H1 (cell line): ENCODE data around the gene ELF4. TPM values are rescaled to one million over a fixed set of nuclear protein-coding genes. Genes with fewer than 3 reads are reported as not detected.

Source experiments
- CTCF ChIA-PET: fragments of 300-600 bp; sonication (Branson Sonifier 250); formaldehyde crosslinking; loops from one replicate; lab custom pipeline; 2021; ENCODE audit not compliant: partially characterized antibody; lab: Charles Lee
- POLR2A ChIA-PET: fragments of 300-600 bp; sonication (Branson Sonifier 250); formaldehyde crosslinking; loops from one replicate; lab custom pipeline; 2021; ENCODE audit warnings: inconsistent platforms; ENCODE audit not compliant: partially characterized antibody; lab: Charles Lee
- DNase-seq, 2 experiments: peaks; one replicate each; pipeline versions ENCODE4 v3.0.0 to v3.0.0-alpha.2; 2010 to 2022; ENCODE audit warnings: low spot score in 2 of 2, low read depth in 1 of 2, mixed read lengths in 1 of 2
- FAIRE-seq: peaks from 2 replicates; lab custom pipeline; 2011; peaks lifted over from hg19 to GRCh38; lab: Jason Lieb, UNC
- H2AFZ ChIP-seq: 2 replicates; pipeline ENCODE4 v1.8.1; 2012; ENCODE audit warnings: low read length, inconsistent platforms
- H2AK5ac ChIP-seq: 2 replicates; pipeline ENCODE4 v1.6.1; 2013; ENCODE audit warnings: low read depth, low read length
- H2BK120ac ChIP-seq: replicated peaks from 2 replicates; pipeline ENCODE3; 2013; ENCODE audit warnings: low read depth, low read length, inconsistent platforms
- H2BK12ac ChIP-seq: 2 replicates; pipeline ENCODE4 v1.6.1; 2013; ENCODE audit warnings: low read depth, low read length
- H2BK15ac ChIP-seq: 2 replicates; pipeline ENCODE4 v1.6.1; 2013; ENCODE audit warnings: low read length
- H2BK20ac ChIP-seq: 2 replicates; pipeline ENCODE4 v1.6.1; 2013; ENCODE audit warnings: low read length
- H2BK5ac ChIP-seq: 2 replicates; pipeline ENCODE4 v1.6.1; 2013; ENCODE audit warnings: low read depth, low read length
- H3K14ac ChIP-seq: 2 replicates; pipeline ENCODE4 v1.6.1; 2013; ENCODE audit warnings: inconsistent platforms; ENCODE audit not compliant: insufficient read length
- H3K18ac ChIP-seq: 2 replicates; pipeline ENCODE4 v1.6.1; 2013; ENCODE audit warnings: low read length; ENCODE audit errors: extremely low read depth
- H3K23ac ChIP-seq: 2 replicates; pipeline ENCODE4 v1.6.1; 2013; ENCODE audit warnings: inconsistent platforms; ENCODE audit not compliant: insufficient read length
- H3K23me2 ChIP-seq: 2 replicates; pipeline ENCODE4 v1.6.1; 2013; ENCODE audit warnings: low read depth, low read length
- H3K27ac ChIP-seq: 2 replicates; pipeline ENCODE4 v1.6.1; 2011; ENCODE audit warnings: low read depth, low read length, inconsistent platforms
- H3K27me3 ChIP-seq, 4 experiments: replicated peaks in 1 of 4; 1 replicate in 1 of 4; 2 replicates in 3 of 4; pipeline versions ENCODE4 v1.6.1 to v1.8.1; 2011 to 2013; ENCODE audit warnings: low read length in 3 of 4, mild to moderate bottlenecking in 3 of 4, inconsistent platforms in 2 of 4, mixed read lengths in 2 of 4, moderate library complexity in 1 of 4; ENCODE audit not compliant: control insufficient read depth in 3 of 4, insufficient read depth in 3 of 4; ENCODE audit errors: extremely low read depth in 1 of 4
- H3K36me3 ChIP-seq, 4 experiments: 2 replicates each; pipeline versions ENCODE4 v1.6.1 to v1.8.1; 2011 to 2013; ENCODE audit warnings: mild to moderate bottlenecking in 4 of 4, low read length in 3 of 4, moderate library complexity in 2 of 4, control low read depth in 1 of 4, inconsistent platforms in 1 of 4; ENCODE audit not compliant: insufficient read depth in 4 of 4, control insufficient read depth in 2 of 4
- H3K4ac ChIP-seq: replicated peaks from 2 replicates; pipeline ENCODE3; 2013; ENCODE audit warnings: low read length, low read depth, mixed read lengths, inconsistent platforms; ENCODE audit not compliant: insufficient read length
- H3K4me1 ChIP-seq, 4 experiments: replicated peaks in 1 of 4; 1 replicate in 1 of 4; 2 replicates in 3 of 4; pipeline versions ENCODE4 v1.6.1 to v1.8.1; 2011 to 2013; ENCODE audit warnings: low read length in 3 of 4, inconsistent platforms in 2 of 4, mixed read lengths in 1 of 4; ENCODE audit not compliant: insufficient read depth in 4 of 4, control insufficient read depth in 3 of 4
- H3K4me2 ChIP-seq, 2 experiments: 2 replicates each; pipeline versions ENCODE4 v1.6.1 to v1.8.1; 2011 to 2013; ENCODE audit warnings: low read depth in 2 of 2, low read length in 2 of 2, control low read depth in 1 of 2, inconsistent platforms in 1 of 2, mild to moderate bottlenecking in 1 of 2; ENCODE audit not compliant: insufficient read depth in 1 of 2
- H3K4me3 ChIP-seq, 4 experiments: fragments of 200-600, 300-600 bp in 1 of 4; sonication (generic), shearing (Covaris generic), sonication (Bioruptor Twin) in 1 of 4; 2 replicates each; pipeline versions ENCODE4 v1.5.1 to v1.8.1; 2011 to 2016; ENCODE audit warnings: low read length in 4 of 4, low read depth in 3 of 4, control low read depth in 2 of 4, inconsistent platforms in 2 of 4, mild to moderate bottlenecking in 2 of 4, mixed read lengths in 1 of 4, moderate library complexity in 1 of 4; ENCODE audit not compliant: insufficient read depth in 2 of 4; ENCODE audit errors: extremely low read depth in 1 of 4
- H3K56ac ChIP-seq: replicated peaks from 2 replicates; pipeline ENCODE3; 2013; ENCODE audit warnings: low read depth, mild to moderate bottlenecking, mixed read lengths, low read length, inconsistent platforms; ENCODE audit not compliant: insufficient read length
- H3K79me1 ChIP-seq: 2 replicates; pipeline ENCODE4 v1.6.1; 2013; ENCODE audit warnings: low read depth, low read length, control low read depth
- H3K79me2 ChIP-seq, 2 experiments: 2 replicates each; pipeline versions ENCODE4 v1.6.1 to v1.8.1; 2012 to 2013; ENCODE audit warnings: low read length in 2 of 2, mild to moderate bottlenecking in 2 of 2, inconsistent platforms in 1 of 2; ENCODE audit not compliant: insufficient read depth in 2 of 2, control insufficient read depth in 1 of 2
- H3K9ac ChIP-seq, 4 experiments: replicated peaks in 1 of 4; 1 replicate in 1 of 4; 2 replicates in 3 of 4; pipeline versions ENCODE4 v1.6.1 to v1.8.1; 2011 to 2013; ENCODE audit warnings: low read depth in 3 of 4, low read length in 3 of 4, control low read depth in 2 of 4, mild to moderate bottlenecking in 2 of 4, moderate library complexity in 2 of 4, inconsistent platforms in 1 of 4; ENCODE audit errors: extremely low read depth in 1 of 4
- H3K9me3 ChIP-seq, 2 experiments: 2 replicates each; pipeline versions ENCODE4 v1.6.1 to v1.8.1; 2012 to 2013; ENCODE audit warnings: mild to moderate bottlenecking in 2 of 2, moderate library complexity in 2 of 2, control low read depth in 1 of 2, inconsistent platforms in 1 of 2, low read depth in 1 of 2, low read length in 1 of 2, mixed read lengths in 1 of 2; ENCODE audit not compliant: insufficient read depth in 2 of 2
- H4K20me1 ChIP-seq, 2 experiments: replicated peaks in 1 of 2; 2 replicates each; pipeline versions ENCODE3 to v1.8.1; 2011 to 2013; ENCODE audit warnings: inconsistent platforms in 2 of 2, low read length in 2 of 2, mild to moderate bottlenecking in 1 of 2; ENCODE audit not compliant: insufficient read depth in 2 of 2, control insufficient read depth in 1 of 2
- H4K5ac ChIP-seq: 2 replicates; pipeline ENCODE4 v1.6.1; 2013; ENCODE audit warnings: low read length, low read depth, mixed read lengths, inconsistent platforms; ENCODE audit not compliant: insufficient read length
- H4K8ac ChIP-seq: 2 replicates; pipeline ENCODE4 v1.8.0; 2013; ENCODE audit warnings: mild to moderate bottlenecking, moderate library complexity, low read length, inconsistent platforms; ENCODE audit not compliant: insufficient read depth; ENCODE audit errors: extremely low read depth
- H4K91ac ChIP-seq: replicated peaks from 2 replicates; pipeline ENCODE3; 2013; ENCODE audit warnings: low read length, mixed read lengths, inconsistent platforms; ENCODE audit not compliant: insufficient read length
- EP300 ChIP-seq, 2 experiments: IDR thresholded peaks; 1 replicate in 1 of 2; 2 replicates in 1 of 2; pipeline ENCODE4 v1.6.1; 2011 to 2012; ENCODE audit warnings: low read depth in 2 of 2, low read length in 2 of 2, mild to moderate bottlenecking in 2 of 2, borderline replicate concordance in 1 of 2, inconsistent platforms in 1 of 2, moderate library complexity in 1 of 2
- HDAC6 ChIP-seq: IDR thresholded peaks from one replicate; pipeline ENCODE4 v1.7.1; 2012; ENCODE audit warnings: low read depth, mild to moderate bottlenecking, inconsistent platforms, low read length, moderate library complexity
- JUN ChIP-seq: IDR thresholded peaks from 2 replicates; pipeline ENCODE4 v1.6.1; 2011; ENCODE audit warnings: low read depth, mild to moderate bottlenecking, improper control_type of control experiment, low read length
- POU5F1 ChIP-seq: IDR thresholded peaks from 2 replicates; pipeline ENCODE4 v1.6.1; 2011; ENCODE audit warnings: low read depth, mild to moderate bottlenecking, low read length, moderate library complexity
- WGBS, 2 experiments: shearing (Covaris generic) in 1 of 2; methylation state at CpG; one replicate each; pipeline versions ENCODE4 v1.1.6 to v1.1.7; 2013 to 2015; ENCODE audit warnings: low lambda C conversion rate in 2 of 2, mixed read lengths in 2 of 2, inconsistent platforms in 1 of 2, low coverage in 1 of 2, missing lambda C conversion rate in 1 of 2; ENCODE audit not compliant: insufficient replicate concordance in 2 of 2, insufficient coverage in 1 of 2, insufficient read length in 1 of 2; ENCODE audit errors: extremely low coverage in 1 of 2, missing lambda C conversion rate in 1 of 2; 5-methylcytosine and 5-hydroxymethylcytosine counted together
- polyA plus RNA-seq, 7 experiments: library from polyadenylated mRNA; depleted of rRNA in 3 of 7; stranded (reverse) in 5 of 7; unstranded in 2 of 7; fragments of >200 nt in 5 of 7; fragments of 200-250 nt in 2 of 7; gene quantifications; 1 replicate in 5 of 7; 2 replicates in 1 of 7; 4 replicates in 1 of 7; pipeline versions ENCODE4 v1.2.1 to v1.2.3, GENCODE V29; 2011 to 2013; ENCODE audit warnings: missing spikeins in 2 of 7, mixed read lengths in 2 of 7
- total RNA-seq: library from RNA; stranded (reverse); fragmentation: NEBNext Ultra II Directional; extraction: Animal tissue kit (Norgen Biotek cat#: 25700); gene quantifications from 2 replicates; pipeline ENCODE4 v1.2.1, GENCODE V29; 2021

Gene ELF4
- total and polyA plus RNA-seq, 2 of the 8 experiments (the other 6 are each of a cell fraction or from before 2014, with no cell fraction given) = 1.8 to 2.0 TPM

GRCh38 chrX:130103605-130104004, 6.7 kb downstream of the ELF4 start:
- Histone ChIP-seq H3K4me1 (peaks cover 0 to 11% (median 0%) of the 10 kb centered on the region in 4 experiments; a peak in 3 of 7 replicates), H2BK120ac (no peak overlapping the region), H3K18ac (no peak overlapping the region), H3K56ac (no peak overlapping the region), H2AK5ac (no peak overlapping the region), H2BK20ac (no peak overlapping the region), H3K27me3 (peaks cover 0 to 4% (median 2%) of the 10 kb centered on the region in 4 experiments; a peak in 2 of 7 replicates), H3K79me2 (no peaks in the 10 kb centered on the region), H3K4ac (no peak overlapping the region), H3K79me1 (no peaks in the 10 kb centered on the region), H4K5ac (no peak overlapping the region), H4K8ac (no peak overlapping the region), H3K4me3 (no peak overlapping the region), H3K36me3 (no peaks in the 10 kb centered on the region), H4K91ac (no peak overlapping the region), H3K9ac (no peak overlapping the region), H2BK12ac (no peak overlapping the region), H3K23me2 (no peaks in the 10 kb centered on the region), H3K23ac (no peak overlapping the region), H4K20me1 (no peaks in the 10 kb centered on the region), H2AFZ (no peak overlapping the region), H2BK15ac (no peak overlapping the region), H3K9me3 (no peaks in the 10 kb centered on the region), H3K27ac (no peak overlapping the region), H3K14ac (no peak overlapping the region), H3K4me2 (no peak overlapping the region), H2BK5ac (no peak overlapping the region)
- ChIA-PET CTCF (interaction anchor here (1.7 to 4.7 kb wide), 3 partner anchors 18 to 43 kb away, joined by 5 to 23 read pairs (median 6); no protein-coding TSS in a partner anchor), POLR2A (no interaction called here)
- WGBS, 2 experiments = 85% methylated on average over 3 of the region's 3 CpGs; no CpG with 5 or more reads in 1 of the 2 experiments
- FAIRE-seq (no peak), DNase-seq (no peak)
- TF ChIP-seq HDAC6 = no peak
- no peak for TF ChIP-seq EP300 (IDR thresholded peaks at IDR 0.05; ENCODE audit: borderline replicate concordance in 1 of 2, low read depth in 2 of 2, low read length in 2 of 2)
- TF ChIP-seq POU5F1 = no peak
- TF ChIP-seq JUN = no peak
